Activated T-cell treated with anti-CD3 and anti-CD28 coated beads, Interleukin-2, amount 50 U/mL, for 24 hours (primary cell): ENCODE results near the gene HSD17B12.
"Not testable (repeated sequence)": the region's sequence is repeated elsewhere in the genome, so short reads cannot be mapped to it uniquely, and the experiment has no call there.

Experiments
- DNase-seq: peaks from one replicate; pipeline ENCODE4 v3.0.0-alpha.2; 2020
- H3K27ac Mint-ChIP-seq: 2 replicates; pipeline ENCODE4 v1.8.0; 2020; ENCODE audit warnings: mild to moderate bottlenecking, mixed read lengths
- H3K27me3 Mint-ChIP-seq: 2 replicates; pipeline ENCODE4 v1.8.0; 2020; ENCODE audit warnings: mixed read lengths
- H3K36me3 Mint-ChIP-seq: 2 replicates; pipeline ENCODE4 v1.8.0; 2020; ENCODE audit warnings: low read depth, mixed read lengths
- H3K4me1 Mint-ChIP-seq: 2 replicates; pipeline ENCODE4 v1.8.0; 2020; ENCODE audit warnings: low read depth, mixed read lengths
- H3K4me3 Mint-ChIP-seq: 2 replicates; pipeline ENCODE4 v1.8.0; 2020; ENCODE audit warnings: mild to moderate bottlenecking, moderate library complexity, mixed read lengths
- H3K9me3 Mint-ChIP-seq: 2 replicates; pipeline ENCODE4 v1.8.0; 2020; ENCODE audit warnings: mixed read lengths

The HSD17B12 gene

GRCh38 chr11:43746670-43747069 is 66.1 kb downstream of the HSD17B12 start:
- Mint-ChIP-seq H3K4me3 (no peak overlapping the region), H3K36me3 (peaks cover 54% of the 10 kb centered on the region), H3K4me1 (no peaks in the 10 kb centered on the region), H3K9me3 (peaks cover 22% of the 10 kb centered on the region), H3K27me3 (no peaks in the 10 kb centered on the region), H3K27ac (no peak overlapping the region)
- DNase-seq: no peak

DNA sequence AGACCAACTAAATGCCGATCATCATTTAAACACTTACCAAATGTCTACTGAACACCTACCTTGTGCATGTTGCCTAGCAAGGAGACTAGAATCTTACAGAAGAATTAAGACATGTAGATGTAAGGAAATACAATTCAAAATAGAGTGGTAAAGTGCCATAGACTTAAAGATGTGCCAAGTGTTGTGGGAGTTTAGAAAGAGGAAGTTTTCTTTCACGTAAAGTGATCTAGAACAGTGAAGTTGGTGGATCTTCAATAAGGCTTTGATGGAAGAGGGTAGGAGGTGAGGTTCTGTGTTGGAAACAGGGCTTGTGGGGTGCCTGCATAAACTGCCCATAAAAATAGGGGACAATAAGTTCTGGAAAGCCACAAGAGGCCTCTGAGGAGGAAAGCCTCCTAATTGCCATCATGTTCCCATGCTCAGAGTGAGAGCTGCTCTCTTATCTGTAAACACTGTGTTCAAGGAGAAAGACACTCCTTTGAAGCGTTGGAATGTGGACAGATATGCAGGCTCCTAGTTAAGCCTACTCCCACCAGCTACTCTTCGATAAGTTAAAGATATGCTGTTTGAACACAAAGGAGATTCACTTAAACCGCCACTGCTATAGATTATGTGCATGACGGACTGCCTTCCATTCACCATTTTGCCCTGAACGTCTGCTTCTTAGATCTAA is 66.7 kb downstream of the HSD17B12 start:
- Mint-ChIP-seq H3K9me3 (peaks cover 22% of the 10 kb centered on the region), H3K4me1 (no peaks in the 10 kb centered on the region), H3K4me3 (no peak overlapping the region), H3K27ac (no peak overlapping the region), H3K36me3 (peaks cover 55% of the 10 kb centered on the region), H3K27me3 (no peaks in the 10 kb centered on the region)
- DNase-seq: no peak

DNA sequence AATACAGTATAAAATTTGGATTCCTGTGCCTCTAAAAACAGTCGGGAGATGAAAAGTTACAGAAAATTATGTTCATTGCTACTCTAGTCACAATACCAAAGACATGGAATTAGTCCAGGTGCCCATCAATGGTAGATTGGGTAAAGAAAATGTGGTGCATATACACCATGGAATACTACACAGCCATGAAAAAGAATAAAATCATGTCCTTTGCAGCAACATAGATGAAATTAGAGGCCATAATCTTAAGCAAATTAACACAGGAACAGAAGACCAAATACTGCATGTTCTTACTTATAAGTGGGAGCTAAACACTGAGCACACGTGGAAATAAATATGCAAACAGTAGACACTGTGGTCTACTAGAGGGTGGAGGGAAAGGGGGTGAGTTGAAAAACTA is 67.6 kb downstream of the HSD17B12 start:
- peaks cover 51% of the 10 kb centered on the region for H3K36me3 Mint-ChIP-seq
- no peak overlapping the region for H3K4me3 Mint-ChIP-seq
- H3K9me3 Mint-ChIP-seq: peaks cover 21% of the 10 kb centered on the region
- H3K27me3 Mint-ChIP-seq: no peaks in the 10 kb centered on the region
- H3K4me1 Mint-ChIP-seq: no peaks in the 10 kb centered on the region
- DNase-seq: no peak
- no peak overlapping the region for H3K27ac Mint-ChIP-seq

GRCh38 chr11:43751726-43752125 is 71.2 kb downstream of the HSD17B12 start:
- Mint-ChIP-seq H3K27me3 (no peaks in the 10 kb centered on the region), H3K27ac (no peak overlapping the region), H3K36me3 (peaks cover 51% of the 10 kb centered on the region), H3K9me3 (peaks cover 12% of the 10 kb centered on the region), H3K4me1 (no peaks in the 10 kb centered on the region), H3K4me3 (no peak overlapping the region)
- no peak for DNase-seq

DNA sequence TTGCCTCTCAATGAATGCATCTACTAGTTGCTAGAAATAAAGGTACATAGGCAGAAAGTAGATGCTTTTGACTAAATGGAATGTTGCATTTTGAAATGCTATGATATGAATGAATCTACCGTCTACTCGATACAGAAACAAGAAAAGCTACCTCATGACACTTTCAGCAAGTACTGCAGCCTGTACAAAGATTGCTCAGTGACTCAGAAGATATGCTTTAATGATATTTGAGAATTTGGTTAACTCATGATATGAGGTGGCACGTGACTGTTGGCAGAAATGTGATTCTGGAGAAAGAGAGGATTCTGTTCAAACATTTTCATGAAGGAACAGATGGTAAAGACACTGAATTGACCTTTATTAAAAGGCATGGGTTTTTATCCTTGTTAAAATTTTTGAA is 76.0 kb downstream of the HSD17B12 start:
- Mint-ChIP-seq H3K4me3 (no peak overlapping the region), H3K27me3 (no peaks in the 10 kb centered on the region), H3K9me3 (no peaks in the 10 kb centered on the region), H3K36me3 (peaks cover 74% of the 10 kb centered on the region), H3K4me1 (no peaks in the 10 kb centered on the region), H3K27ac (no peak overlapping the region)
- no peak for DNase-seq

- DNase-seq: no peak
- Mint-ChIP-seq H3K27me3 (no peaks in the 10 kb centered on the region), H3K36me3 (peaks cover 76% of the 10 kb centered on the region), H3K4me3 (no peak overlapping the region), H3K4me1 (no peaks in the 10 kb centered on the region), H3K9me3 (peaks cover 7% of the 10 kb centered on the region), H3K27ac (no peak overlapping the region)
Measured at GRCh38 chr11:43758927-43759326, 78.4 kb downstream of the HSD17B12 start.

- peaks cover 16% of the 10 kb centered on the region for H3K9me3 Mint-ChIP-seq
- H3K4me1 Mint-ChIP-seq: no peaks in the 10 kb centered on the region
- H3K36me3 Mint-ChIP-seq: peaks cover 77% of the 10 kb centered on the region
- no peak for DNase-seq
- H3K4me3 Mint-ChIP-seq: no peak overlapping the region
- no peaks in the 10 kb centered on the region for H3K27me3 Mint-ChIP-seq
- H3K27ac Mint-ChIP-seq: no peak overlapping the region
Measured at GRCh38 chr11:43760902-43761301, 80.4 kb downstream of the HSD17B12 start.

GRCh38 chr11:43765194-43765593 is 84.7 kb downstream of the HSD17B12 start:
- Mint-ChIP-seq H3K27ac (no peak overlapping the region), H3K4me1 (no peaks in the 10 kb centered on the region), H3K36me3 (peaks cover 71% of the 10 kb centered on the region), H3K27me3 (no peaks in the 10 kb centered on the region), H3K4me3 (no peak overlapping the region), H3K9me3 (peaks cover 24% of the 10 kb centered on the region)
- no peak for DNase-seq

DNA sequence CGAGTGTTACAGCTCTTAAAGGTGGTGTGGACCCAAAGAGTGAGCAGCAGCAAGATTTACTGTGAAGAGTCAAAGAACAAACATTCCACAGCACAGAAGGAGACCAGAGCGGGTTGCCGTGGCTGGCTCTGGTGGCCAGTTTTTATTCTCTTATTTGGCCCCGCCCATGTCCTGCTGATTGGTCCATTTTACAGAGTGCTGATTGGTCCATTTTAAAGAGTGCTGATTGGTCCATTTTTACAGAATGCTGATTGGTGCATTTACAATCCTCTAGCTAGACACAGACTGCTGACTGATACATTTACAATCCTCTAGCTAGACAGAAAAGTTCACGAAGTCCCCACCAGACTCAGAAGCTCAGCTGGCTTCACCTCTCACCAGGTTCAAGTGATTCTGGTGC is 88.1 kb downstream of the HSD17B12 start:
- not testable (repeated sequence) for H3K27me3 Mint-ChIP-seq, H3K4me1 Mint-ChIP-seq, DNase-seq, H3K27ac Mint-ChIP-seq, H3K4me3 Mint-ChIP-seq
- H3K9me3 Mint-ChIP-seq: peaks cover 20% of the 10 kb centered on the region
- H3K36me3 Mint-ChIP-seq: peaks cover 64% of the 10 kb centered on the region

GRCh38 chr11:43770173-43770572 is 89.6 kb downstream of the HSD17B12 start:
- peaks cover 66% of the 10 kb centered on the region for H3K36me3 Mint-ChIP-seq
- no peak for DNase-seq
- H3K4me1 Mint-ChIP-seq: no peaks in the 10 kb centered on the region
- no peaks in the 10 kb centered on the region for H3K27me3 Mint-ChIP-seq
- H3K27ac Mint-ChIP-seq: no peak overlapping the region
- no peak overlapping the region for H3K4me3 Mint-ChIP-seq
- peaks cover 16% of the 10 kb centered on the region for H3K9me3 Mint-ChIP-seq

GRCh38 chr11:43772733-43773132 is 92.2 kb downstream of the HSD17B12 start:
- no peak for DNase-seq
- H3K36me3 Mint-ChIP-seq: peaks cover 54% of the 10 kb centered on the region

DNA sequence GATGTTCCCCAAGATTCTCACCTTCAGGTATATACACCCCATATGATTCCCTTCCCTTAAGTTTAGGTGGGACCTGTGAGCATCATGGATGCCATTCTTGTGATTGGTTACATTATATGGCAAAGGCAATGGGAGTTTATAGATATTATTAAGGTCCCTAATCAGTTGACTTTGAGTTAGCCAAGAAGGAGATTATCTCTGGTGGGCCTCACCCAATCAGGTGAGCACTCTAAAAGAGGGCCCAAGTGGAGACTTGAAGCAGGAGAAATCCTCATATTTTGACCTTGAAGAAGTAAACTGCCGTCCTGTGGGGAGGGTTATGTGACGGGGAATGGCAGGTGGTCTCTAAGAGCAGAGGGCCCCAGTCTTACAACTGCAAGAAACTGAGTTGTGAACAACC is 94.2 kb downstream of the HSD17B12 start:
- no peaks in the 10 kb centered on the region for H3K4me1 Mint-ChIP-seq
- H3K9me3 Mint-ChIP-seq: peaks cover 6% of the 10 kb centered on the region
- DNase-seq: no peak
- no peaks in the 10 kb centered on the region for H3K27me3 Mint-ChIP-seq
- H3K36me3 Mint-ChIP-seq: peaks cover 51% of the 10 kb centered on the region
- no peak overlapping the region for H3K27ac Mint-ChIP-seq
- no peak overlapping the region for H3K4me3 Mint-ChIP-seq

More at GRCh38 chr11:43772733-43773132, 92.2 kb downstream of the HSD17B12 start:
- Mint-ChIP-seq H3K4me1 (no peaks in the 10 kb centered on the region), H3K9me3 (peaks cover 8% of the 10 kb centered on the region), H3K27ac (no peak overlapping the region), H3K4me3 (no peak overlapping the region), H3K27me3 (no peaks in the 10 kb centered on the region)

- no peak overlapping the region for H3K27ac Mint-ChIP-seq
- H3K27me3 Mint-ChIP-seq: no peaks in the 10 kb centered on the region
Measured at GRCh38 chr11:43779306-43779705, 98.8 kb downstream of the HSD17B12 start.

DNA sequence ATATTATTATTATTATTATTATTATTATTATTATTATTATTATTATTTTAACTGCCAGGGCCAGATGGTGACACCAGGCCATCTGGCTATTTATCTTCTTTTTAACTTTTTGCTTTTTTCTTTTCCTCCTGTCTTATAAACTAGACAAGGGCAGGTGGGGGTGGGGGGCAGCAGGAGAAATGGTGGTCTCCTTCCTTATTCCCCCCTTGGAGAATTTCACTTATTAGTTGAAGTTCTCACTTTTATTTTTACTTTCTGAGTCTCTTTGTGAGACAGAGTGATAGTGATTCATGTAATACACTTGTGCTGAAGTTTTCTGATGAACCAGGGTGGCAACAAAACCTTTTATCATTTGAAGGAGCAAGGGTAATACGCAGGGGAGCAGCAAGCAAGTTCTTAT is 103.8 kb downstream of the HSD17B12 start:
- H3K27me3 Mint-ChIP-seq: no peaks in the 10 kb centered on the region
- H3K27ac Mint-ChIP-seq: no peak overlapping the region
- DNase-seq: no peak
- no peak overlapping the region for H3K4me3 Mint-ChIP-seq
- H3K36me3 Mint-ChIP-seq: peaks cover 67% of the 10 kb centered on the region
- peaks cover 24% of the 10 kb centered on the region for H3K9me3 Mint-ChIP-seq
- H3K4me1 Mint-ChIP-seq: no peaks in the 10 kb centered on the region

More at GRCh38 chr11:43779306-43779705, 98.8 kb downstream of the HSD17B12 start:
- H3K4me3 Mint-ChIP-seq: no peak overlapping the region
- H3K4me1 Mint-ChIP-seq: no peaks in the 10 kb centered on the region
- H3K36me3 Mint-ChIP-seq: peaks cover 54% of the 10 kb centered on the region
- peaks cover 18% of the 10 kb centered on the region for H3K9me3 Mint-ChIP-seq
- DNase-seq: no peak

- no peak overlapping the region for H3K27ac Mint-ChIP-seq
- no peak overlapping the region for H3K4me3 Mint-ChIP-seq
- H3K4me1 Mint-ChIP-seq: no peaks in the 10 kb centered on the region
- peaks cover 26% of the 10 kb centered on the region for H3K9me3 Mint-ChIP-seq
- H3K27me3 Mint-ChIP-seq: no peaks in the 10 kb centered on the region
- no peak for DNase-seq
- H3K36me3 Mint-ChIP-seq: peaks cover 63% of the 10 kb centered on the region
Measured at GRCh38 chr11:43784866-43785265, 104.3 kb downstream of the HSD17B12 start.

DNA sequence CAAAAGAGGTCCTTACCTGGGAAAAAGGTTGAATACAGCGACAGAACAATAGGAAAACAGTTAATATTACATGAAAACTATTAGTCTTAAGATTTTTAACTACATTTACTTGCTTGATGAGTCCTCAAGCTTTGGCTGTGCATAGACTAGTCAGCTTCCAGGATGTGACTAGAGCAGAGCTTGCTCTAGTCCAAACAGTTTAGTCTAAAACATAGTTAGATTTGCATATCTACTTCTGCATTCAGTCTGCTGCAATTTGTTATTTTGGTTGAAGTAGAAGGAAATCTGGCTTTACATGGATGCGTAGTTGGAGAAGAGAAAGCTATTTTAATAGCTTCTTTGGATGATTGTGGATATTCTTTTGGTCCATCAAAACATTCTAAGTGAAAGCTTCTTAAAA is 104.8 kb downstream of the HSD17B12 start:
- H3K9me3 Mint-ChIP-seq: peaks cover 26% of the 10 kb centered on the region
- H3K4me3 Mint-ChIP-seq: no peak overlapping the region
- peaks cover 65% of the 10 kb centered on the region for H3K36me3 Mint-ChIP-seq
- no peak overlapping the region for H3K27ac Mint-ChIP-seq
- DNase-seq: no peak
- H3K4me1 Mint-ChIP-seq: no peaks in the 10 kb centered on the region
- H3K27me3 Mint-ChIP-seq: no peaks in the 10 kb centered on the region
